Esophagus muscularis mucosa (tissue), 3 donors: ENCODE data around the gene EFNB1.
"Not testable (repeated sequence)": the region's sequence is repeated elsewhere in the genome, so short reads cannot be mapped to it uniquely, and the experiment has no call there.

ENCODE experiments used
- POLR2A ChIP-seq: fragments of 450-650 bp; IDR thresholded peaks from one replicate; pipeline ENCODE4 v1.6.1; 2017; ENCODE audit warnings: antibody characterized with exemption, moderate library complexity, mild to moderate bottlenecking, low read depth
- TF ChIP-seq, protein P1 (sequence below), 3 experiments: fragments of 200-600 bp in 2 of 3; fragments of 450-650 bp in 1 of 3; sonication (generic) in 2 of 3; IDR thresholded peaks; one replicate each; pipeline ENCODE4 v1.5.1; 2017 to 2019; ENCODE audit warnings: antibody characterized with exemption in 3 of 3, mild to moderate bottlenecking in 2 of 3, moderate library complexity in 1 of 3

DNA sequence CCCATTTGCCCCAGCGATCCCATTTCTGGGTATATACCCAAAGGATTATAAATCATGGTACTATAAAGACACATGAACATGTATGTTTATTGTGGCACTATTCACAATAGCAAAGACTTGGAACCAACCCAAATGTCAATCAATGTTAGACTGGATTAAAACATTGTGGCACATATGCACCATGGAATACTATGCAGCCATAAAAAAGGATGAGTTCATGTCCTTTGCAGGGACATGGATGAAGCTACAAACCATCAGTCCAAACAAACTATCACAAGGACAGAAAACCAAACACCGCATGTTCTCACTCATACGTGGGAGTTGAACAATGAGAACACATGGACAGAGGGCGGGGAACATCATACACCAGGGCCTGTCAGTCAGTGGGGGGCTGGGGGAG is 47.5 kb upstream of the EFNB1 start:
- TF ChIP-seq POLR2A, result not testable (repeated sequence)
- TF ChIP-seq, protein P1, sequence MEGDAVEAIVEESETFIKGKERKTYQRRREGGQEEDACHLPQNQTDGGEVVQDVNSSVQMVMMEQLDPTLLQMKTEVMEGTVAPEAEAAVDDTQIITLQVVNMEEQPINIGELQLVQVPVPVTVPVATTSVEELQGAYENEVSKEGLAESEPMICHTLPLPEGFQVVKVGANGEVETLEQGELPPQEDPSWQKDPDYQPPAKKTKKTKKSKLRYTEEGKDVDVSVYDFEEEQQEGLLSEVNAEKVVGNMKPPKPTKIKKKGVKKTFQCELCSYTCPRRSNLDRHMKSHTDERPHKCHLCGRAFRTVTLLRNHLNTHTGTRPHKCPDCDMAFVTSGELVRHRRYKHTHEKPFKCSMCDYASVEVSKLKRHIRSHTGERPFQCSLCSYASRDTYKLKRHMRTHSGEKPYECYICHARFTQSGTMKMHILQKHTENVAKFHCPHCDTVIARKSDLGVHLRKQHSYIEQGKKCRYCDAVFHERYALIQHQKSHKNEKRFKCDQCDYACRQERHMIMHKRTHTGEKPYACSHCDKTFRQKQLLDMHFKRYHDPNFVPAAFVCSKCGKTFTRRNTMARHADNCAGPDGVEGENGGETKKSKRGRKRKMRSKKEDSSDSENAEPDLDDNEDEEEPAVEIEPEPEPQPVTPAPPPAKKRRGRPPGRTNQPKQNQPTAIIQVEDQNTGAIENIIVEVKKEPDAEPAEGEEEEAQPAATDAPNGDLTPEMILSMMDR (IDR thresholded peaks at IDR 0.05), result not testable (repeated sequence)
